Mammary epithelial cell (primary cell): ENCODE data around the gene TAF13.
"Not testable (repeated sequence)": the region's sequence is repeated elsewhere in the genome, so short reads cannot be mapped to it uniquely, and the experiment has no call there.

ENCODE experiments used
- EZH2 ChIP-seq: IDR thresholded peaks from 2 replicates; pipeline ENCODE4 v1.6.1; 2012; ENCODE audit warnings: low read length, inconsistent platforms, borderline replicate concordance
- TF ChIP-seq, protein P1 (sequence below), 2 donors: IDR thresholded peaks in 1 of 2; conservative IDR thresholded peaks in 1 of 2; 2 replicates each; pipeline ENCODE4 v1.5.1; 2011 to 2012; ENCODE audit warnings: inconsistent platforms in 2 of 2, low read length in 2 of 2, mild to moderate bottlenecking in 2 of 2, control low read depth in 1 of 2, low read depth in 1 of 2; ENCODE audit not compliant: insufficient read depth in 1 of 2; ENCODE audit errors: extremely low read depth in 1 of 2

DNA sequence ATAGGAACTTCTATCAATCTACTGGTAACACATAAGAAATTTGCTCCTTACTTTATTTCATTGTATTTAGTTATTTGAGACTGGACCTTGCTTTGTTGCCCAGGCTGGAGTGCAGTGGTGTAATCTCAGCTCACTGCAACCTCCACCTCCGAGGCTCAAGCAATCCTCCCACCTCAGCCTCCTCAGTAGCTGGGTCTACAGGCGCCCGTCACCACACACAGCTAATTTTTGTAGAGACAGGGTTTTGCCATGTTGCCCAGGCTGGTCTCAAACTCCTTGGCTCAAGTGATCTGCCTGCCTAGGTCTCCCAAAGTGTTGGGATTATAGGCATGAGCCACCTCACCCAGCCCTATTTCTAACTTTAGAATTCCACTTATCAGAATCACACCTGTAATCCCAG, 23.7 kb downstream of the TAF13 start:
- TF ChIP-seq, protein P1, sequence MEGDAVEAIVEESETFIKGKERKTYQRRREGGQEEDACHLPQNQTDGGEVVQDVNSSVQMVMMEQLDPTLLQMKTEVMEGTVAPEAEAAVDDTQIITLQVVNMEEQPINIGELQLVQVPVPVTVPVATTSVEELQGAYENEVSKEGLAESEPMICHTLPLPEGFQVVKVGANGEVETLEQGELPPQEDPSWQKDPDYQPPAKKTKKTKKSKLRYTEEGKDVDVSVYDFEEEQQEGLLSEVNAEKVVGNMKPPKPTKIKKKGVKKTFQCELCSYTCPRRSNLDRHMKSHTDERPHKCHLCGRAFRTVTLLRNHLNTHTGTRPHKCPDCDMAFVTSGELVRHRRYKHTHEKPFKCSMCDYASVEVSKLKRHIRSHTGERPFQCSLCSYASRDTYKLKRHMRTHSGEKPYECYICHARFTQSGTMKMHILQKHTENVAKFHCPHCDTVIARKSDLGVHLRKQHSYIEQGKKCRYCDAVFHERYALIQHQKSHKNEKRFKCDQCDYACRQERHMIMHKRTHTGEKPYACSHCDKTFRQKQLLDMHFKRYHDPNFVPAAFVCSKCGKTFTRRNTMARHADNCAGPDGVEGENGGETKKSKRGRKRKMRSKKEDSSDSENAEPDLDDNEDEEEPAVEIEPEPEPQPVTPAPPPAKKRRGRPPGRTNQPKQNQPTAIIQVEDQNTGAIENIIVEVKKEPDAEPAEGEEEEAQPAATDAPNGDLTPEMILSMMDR (conservative IDR thresholded peaks at IDR 0.05 in 1 of 2, IDR thresholded peaks at IDR 0.05 in 1 of 2; ENCODE audit: extremely low read depth in 1 of 2, insufficient read depth in 1 of 2, low read depth in 1 of 2, low read length in 2 of 2), result not testable (repeated sequence)
- TF ChIP-seq EZH2, result not testable (repeated sequence)
